ENCODE results near the gene VILL.

The VILL gene

DNA sequence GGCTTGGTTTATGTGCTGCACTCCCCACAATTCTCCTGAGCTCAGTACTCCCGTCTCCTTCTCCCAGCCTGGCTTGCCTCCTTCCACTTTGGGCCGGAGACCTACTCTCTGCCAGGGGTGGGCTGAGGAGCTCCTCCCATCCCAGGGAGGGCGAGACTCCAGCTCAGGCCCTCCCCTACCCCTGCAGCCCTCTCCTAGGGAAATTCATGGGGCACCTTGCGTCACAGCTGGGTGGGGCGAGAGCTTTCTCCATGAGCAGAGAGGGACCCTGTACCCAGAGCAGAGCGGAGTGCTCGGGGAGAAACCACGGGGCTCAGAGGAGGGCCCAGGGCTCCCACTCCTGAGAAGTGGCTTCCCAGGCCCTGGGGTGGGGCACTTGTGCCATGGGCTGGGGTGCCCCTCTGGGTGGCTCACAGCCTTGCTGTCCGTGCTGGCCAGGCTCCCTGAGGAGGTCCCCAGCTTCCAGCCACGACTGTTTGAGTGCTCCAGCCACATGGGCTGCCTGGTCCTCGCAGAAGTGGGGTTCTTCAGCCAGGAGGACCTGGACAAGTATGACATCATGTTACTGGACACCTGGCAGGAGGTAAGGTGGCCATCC, 13.3 kb downstream of the VILL start:
- TF ChIP-seq POU2F2 (IDR thresholded peaks at IDR 0.05; ENCODE audit: low read depth, low read length) (no peak), POLR2A (IDR thresholded peaks at IDR 0.05; ENCODE audit: low read depth, low read length) (no peak), PAX5 (IDR thresholded peaks at IDR 0.05; ENCODE audit: insufficient read depth, low read length, severe bottlenecking) (no peak), TAF1 (IDR thresholded peaks at IDR 0.05; ENCODE audit: low read depth, low read length) (no peak)
- FAIRE-seq (no peak), DNase-seq (ENCODE audit: insufficient read length, low spot score) (no peak)

DNA sequence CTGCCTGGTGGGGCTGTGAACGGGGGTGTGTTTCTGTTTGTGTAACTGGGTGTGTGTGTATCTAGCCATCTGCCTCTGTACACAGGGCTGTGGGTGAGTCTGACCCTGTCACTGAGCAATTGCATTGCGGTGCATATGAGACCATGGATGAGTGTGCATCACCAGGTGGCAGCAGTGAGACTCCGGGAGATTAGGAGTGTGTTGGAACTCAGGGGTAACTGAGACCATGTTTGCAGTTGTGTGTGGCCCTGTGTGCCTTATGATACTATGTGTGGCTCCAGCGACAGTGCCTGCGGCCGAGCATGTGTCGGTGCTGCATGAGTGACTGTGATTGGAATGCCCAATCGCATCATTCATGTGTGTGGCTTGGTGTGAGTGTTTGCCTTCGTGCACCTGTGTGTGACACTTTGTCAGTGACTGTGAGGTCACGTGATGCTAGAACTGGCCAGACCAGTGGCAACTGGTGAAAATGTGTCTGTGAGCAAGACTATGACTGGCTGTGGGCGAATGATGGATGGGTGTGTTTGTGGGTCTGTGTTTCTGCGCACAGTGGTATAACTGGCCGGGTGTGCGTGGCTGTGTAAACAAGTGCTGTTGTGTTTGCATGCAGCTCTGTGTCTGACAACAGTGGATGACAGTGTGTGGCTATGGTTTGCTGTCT, 14.0 kb downstream of the VILL start:
- DNase-seq (ENCODE audit: insufficient read length, low spot score): no peak
- FAIRE-seq: peak; percentile 89
- TF ChIP-seq POLR2AphosphoS5 (IDR thresholded peaks at IDR 0.05; ENCODE audit: low read depth, low read length): no peak

DNA sequence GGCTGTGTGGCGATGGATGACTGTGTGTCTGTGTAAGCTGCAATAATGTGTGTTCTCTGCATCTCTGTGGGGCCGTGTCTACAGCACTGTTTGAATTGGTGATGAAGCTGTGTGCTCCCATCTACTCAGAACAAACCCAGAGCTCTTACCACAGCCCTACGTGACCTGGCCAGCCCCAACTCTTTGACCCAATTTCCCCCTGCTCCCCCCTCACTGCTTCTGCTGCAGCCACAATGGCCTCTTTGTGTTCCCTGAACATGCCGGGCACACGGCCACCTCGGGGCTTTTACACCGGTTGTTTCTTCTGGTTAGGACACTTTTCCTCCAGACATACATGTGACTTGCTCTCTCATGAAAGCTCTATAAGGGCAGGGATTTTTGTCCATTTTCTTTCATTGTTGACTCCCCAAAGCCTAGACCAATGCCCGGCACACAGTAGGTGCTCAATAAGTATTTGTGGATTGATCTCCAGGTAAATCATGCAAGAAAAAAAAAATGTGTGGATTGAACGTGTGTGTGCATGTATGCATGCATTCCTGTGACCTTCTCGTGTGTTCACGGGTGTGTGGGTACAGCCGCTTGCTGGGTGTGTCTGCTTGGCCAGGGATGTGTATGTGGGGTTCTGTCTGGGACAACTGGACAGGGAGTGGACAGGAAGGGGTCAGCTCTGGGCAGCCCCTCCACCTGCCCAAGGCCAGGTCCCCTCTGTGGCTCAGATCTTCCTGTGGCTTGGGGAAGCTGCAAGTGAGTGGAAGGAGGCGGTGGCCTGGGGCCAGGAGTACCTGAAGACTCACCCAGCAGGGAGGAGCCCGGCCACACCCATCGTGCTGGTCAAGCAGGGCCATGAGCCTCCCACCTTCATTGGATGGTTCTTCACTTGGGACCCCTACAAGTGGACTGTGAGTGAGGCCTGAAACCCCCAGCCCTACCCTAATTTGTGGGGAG, 14.8 kb downstream of the VILL start:
- DNase-seq (ENCODE audit: insufficient read length, low spot score) (no peak), FAIRE-seq (no peak)
- TF ChIP-seq POLR2A (IDR thresholded peaks at IDR 0.05; ENCODE audit: low read depth, low read length) (no peak), TAF1 (IDR thresholded peaks at IDR 0.05; ENCODE audit: low read depth, low read length) (no peak), POLR2AphosphoS5 (IDR thresholded peaks at IDR 0.05; ENCODE audit: low read depth, low read length) (no peak)

DNA sequence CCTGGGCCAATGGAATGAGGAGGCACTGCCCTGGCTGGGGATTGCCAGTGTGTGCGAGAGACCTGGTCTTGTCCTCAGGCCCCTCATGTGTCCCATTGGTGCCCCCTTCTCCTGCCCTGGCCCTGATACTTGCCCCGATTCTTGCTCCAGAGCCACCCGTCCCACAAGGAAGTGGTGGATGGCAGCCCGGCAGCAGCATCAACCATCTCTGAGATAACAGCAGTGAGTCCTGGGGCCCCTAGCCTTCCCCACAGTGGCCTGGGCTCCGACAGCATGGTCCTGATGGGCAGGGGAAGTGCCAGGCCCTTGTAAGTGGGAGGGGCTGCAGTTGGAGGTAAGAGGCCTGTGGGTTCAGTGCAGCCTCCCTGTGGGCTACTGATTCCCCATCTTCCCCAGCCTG, 15.4 kb downstream of the VILL start:
- no peak for FAIRE-seq
- TF ChIP-seq POLR2A (IDR thresholded peaks at IDR 0.05; ENCODE audit: low read depth, low read length): no peak
- TF ChIP-seq SPI1 (IDR thresholded peaks at IDR 0.05; ENCODE audit: low read depth, low read length): no peak
- TF ChIP-seq TAF1 (IDR thresholded peaks at IDR 0.05; ENCODE audit: low read depth, low read length): no peak
- TF ChIP-seq PAX5 (IDR thresholded peaks at IDR 0.05; ENCODE audit: insufficient read depth, low read length, severe bottlenecking): no peak
- TF ChIP-seq POU2F2 (IDR thresholded peaks at IDR 0.05; ENCODE audit: low read depth, low read length): no peak
- TF ChIP-seq POLR2AphosphoS5 (IDR thresholded peaks at IDR 0.05; ENCODE audit: low read depth, low read length): no peak
- no peak for DNase-seq (ENCODE audit: insufficient read length, low spot score)

DNA sequence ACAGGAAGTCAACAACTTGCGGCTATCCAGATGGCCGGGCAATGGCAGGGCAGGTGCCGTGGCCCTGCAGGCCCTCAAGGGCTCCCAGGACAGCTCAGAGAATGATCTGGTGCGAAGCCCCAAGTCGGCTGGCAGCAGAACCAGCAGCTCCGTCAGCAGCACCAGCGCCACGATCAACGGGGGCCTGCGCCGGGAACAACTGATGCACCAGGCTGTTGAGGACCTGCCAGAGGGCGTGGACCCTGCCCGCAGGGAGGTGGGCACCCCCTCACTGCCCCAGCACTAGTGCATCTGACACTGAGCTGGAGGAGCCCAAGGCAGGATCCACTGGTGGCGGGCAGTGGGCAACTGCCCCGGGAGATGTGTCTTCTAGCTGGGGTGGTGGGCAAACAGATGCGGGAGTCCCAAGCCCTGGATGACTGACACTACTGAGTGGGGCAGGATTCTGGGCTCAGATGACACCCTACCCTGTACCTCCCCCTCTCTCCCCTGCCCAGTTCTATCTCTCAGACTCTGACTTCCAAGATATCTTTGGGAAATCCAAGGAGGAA, 15.9 kb downstream of the VILL start:
- FAIRE-seq (no peak), DNase-seq (ENCODE audit: insufficient read length, low spot score) (no peak)
- TF ChIP-seq POU2F2 (IDR thresholded peaks at IDR 0.05; ENCODE audit: low read depth, low read length): no peak
- no peak for TF ChIP-seq POLR2A (IDR thresholded peaks at IDR 0.05; ENCODE audit: low read depth, low read length)

DNA sequence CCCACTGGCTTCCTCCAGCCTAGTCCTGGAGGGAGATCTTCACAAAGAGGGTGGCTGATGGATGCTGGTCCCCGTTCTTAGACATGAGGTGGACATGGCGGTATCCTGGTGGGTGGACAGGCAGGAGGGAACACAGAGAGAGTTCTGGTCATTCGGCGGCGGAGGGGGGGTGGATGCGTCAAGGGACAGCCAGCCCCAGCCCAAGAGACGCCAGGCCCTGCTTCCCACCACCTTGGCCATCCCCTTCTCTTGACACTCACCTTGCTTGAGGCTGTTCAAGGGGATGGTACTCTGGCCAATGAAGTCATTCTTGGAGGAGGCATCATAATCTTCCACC, 17.1 kb downstream of the VILL start:
- TF ChIP-seq SPI1 (IDR thresholded peaks at IDR 0.05; ENCODE audit: low read depth, low read length): no peak
- TF ChIP-seq POLR2AphosphoS5 (IDR thresholded peaks at IDR 0.05; ENCODE audit: low read depth, low read length): no peak
- TF ChIP-seq POLR2A (IDR thresholded peaks at IDR 0.05; ENCODE audit: low read depth, low read length): no peak
- TF ChIP-seq PAX5 (IDR thresholded peaks at IDR 0.05; ENCODE audit: insufficient read depth, low read length, severe bottlenecking): no peak
- TF ChIP-seq POU2F2 (IDR thresholded peaks at IDR 0.05; ENCODE audit: low read depth, low read length): no peak
- TF ChIP-seq TAF1 (IDR thresholded peaks at IDR 0.05; ENCODE audit: low read depth, low read length): no peak
- no peak for DNase-seq (ENCODE audit: insufficient read length, low spot score)
- FAIRE-seq: no peak

DNA sequence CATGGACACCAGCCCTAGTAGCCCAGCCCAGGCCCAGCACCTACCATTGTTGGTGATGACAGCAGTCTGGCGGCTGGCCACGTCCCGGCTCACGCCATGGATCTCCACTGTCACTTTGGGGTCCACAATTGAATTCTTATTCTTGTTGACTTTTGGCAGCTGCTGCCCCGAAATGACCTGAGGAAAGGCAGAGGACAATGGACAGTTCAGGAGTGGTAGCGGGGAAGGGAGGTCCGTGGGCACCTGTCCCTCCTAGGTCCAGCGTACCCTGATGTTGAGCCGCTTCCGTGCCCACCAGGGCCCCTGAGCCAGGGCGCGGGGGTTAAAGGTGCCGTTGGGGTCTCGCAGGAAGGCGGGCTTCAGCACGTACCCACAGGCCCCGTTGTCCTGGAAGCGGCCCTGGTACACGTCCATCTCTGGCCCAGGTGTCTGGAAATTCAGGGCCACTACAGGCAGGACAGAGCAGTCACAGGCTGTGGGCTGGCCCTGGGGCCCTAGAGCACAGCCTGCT, 17.7 kb downstream of the VILL start:
- DNase-seq (ENCODE audit: insufficient read length, low spot score) (no peak), FAIRE-seq (no peak)
- no peak for TF ChIP-seq POLR2A (IDR thresholded peaks at IDR 0.05; ENCODE audit: low read depth, low read length)
- TF ChIP-seq PAX5 (IDR thresholded peaks at IDR 0.05; ENCODE audit: insufficient read depth, low read length, severe bottlenecking): no peak
- TF ChIP-seq SPI1 (IDR thresholded peaks at IDR 0.05; ENCODE audit: low read depth, low read length): no peak
- no peak for TF ChIP-seq POLR2AphosphoS5 (IDR thresholded peaks at IDR 0.05; ENCODE audit: low read depth, low read length)
- no peak for TF ChIP-seq TAF1 (IDR thresholded peaks at IDR 0.05; ENCODE audit: low read depth, low read length)
- TF ChIP-seq POU2F2 (IDR thresholded peaks at IDR 0.05; ENCODE audit: low read depth, low read length): no peak

DNA sequence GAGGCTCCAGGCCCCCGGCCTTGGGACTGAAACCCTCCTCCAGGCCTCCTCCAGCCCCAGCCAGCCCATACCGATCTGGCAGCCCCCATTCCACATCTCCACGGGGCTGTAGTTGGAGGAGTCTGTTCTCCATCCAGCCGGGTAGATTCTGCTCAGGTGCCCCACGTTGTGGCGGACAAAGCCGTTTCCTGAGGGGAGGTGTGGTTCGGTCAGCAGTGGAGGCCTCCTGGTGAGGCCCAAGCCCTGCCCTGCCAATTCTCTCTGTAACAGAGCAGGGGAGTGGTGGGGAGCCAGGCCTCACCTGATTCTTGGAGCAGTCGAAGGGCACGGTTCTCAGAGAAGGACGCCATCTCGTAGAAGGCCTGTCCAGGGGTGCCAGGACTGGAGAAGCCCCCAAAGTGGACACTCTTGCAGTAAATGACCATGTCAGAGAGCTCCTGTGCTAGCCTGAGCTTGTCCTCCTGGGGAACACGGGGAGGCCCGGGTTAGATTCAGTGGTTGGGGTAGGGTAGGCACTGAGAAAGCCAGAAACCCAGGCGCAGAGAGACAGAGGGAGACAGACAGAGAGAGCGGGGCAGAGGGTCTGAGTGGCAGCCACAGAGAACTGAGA, 18.5 kb downstream of the VILL start:
- FAIRE-seq: no peak
- no peak for DNase-seq (ENCODE audit: insufficient read length, low spot score)
- no peak for TF ChIP-seq SPI1 (IDR thresholded peaks at IDR 0.05; ENCODE audit: low read depth, low read length)

DNA sequence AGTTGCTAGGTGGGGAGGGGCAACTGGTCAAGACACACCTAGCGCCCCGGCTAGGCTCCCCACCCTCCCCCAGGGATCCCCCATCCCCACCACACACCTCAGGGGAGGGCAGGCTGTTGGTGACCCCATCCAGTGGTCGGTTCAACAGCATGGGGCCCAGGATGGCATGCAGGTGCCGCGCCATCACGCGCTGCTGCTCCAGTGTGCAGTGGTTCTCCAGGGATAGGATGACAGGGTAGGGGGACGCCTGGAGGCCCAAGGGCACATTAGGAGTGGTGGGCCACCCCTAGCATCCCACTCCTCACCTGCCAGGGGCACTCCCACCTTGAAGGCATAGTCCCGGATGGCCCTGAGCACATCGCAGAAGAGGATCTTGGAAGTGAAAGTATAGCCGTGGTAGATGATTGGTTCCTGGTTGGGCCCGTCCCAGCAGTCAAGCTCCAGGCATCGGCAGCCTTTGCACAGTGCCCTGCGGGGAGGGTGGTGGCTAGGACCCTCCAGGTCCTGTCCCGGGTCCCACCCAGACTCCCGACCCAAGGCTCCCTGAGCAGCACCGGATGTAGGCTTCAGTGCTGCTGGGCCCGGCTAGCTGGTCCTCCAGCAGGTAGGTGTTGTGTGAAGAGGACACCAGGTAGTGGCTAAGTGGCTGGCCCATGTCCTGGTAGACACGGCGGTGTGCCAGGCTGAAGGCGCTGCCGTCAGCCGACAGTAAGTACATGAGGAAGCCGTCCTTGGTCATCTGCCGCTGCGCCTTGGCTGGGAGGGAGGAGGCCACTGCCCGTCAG, 19.4 kb downstream of the VILL start:
- DNase-seq (ENCODE audit: insufficient read length, low spot score) (no peak), FAIRE-seq (no peak)
- no peak for TF ChIP-seq POLR2AphosphoS5 (IDR thresholded peaks at IDR 0.05; ENCODE audit: low read depth, low read length)
- no peak for TF ChIP-seq PAX5 (IDR thresholded peaks at IDR 0.05; ENCODE audit: insufficient read depth, low read length, severe bottlenecking)
- TF ChIP-seq SPI1 (IDR thresholded peaks at IDR 0.05; ENCODE audit: low read depth, low read length): no peak
- no peak for TF ChIP-seq POU2F2 (IDR thresholded peaks at IDR 0.05; ENCODE audit: low read depth, low read length)
- TF ChIP-seq POLR2A (IDR thresholded peaks at IDR 0.05; ENCODE audit: low read depth, low read length): no peak
- no peak for TF ChIP-seq TAF1 (IDR thresholded peaks at IDR 0.05; ENCODE audit: low read depth, low read length)

All from GM12891 (cell line).